Peyer's patch (tissue), 4 donors: ENCODE results near the gene RAB44.

ENCODE experiments used
- CTCF ChIP-seq, 6 experiments: fragments of 450-650 bp in 4 of 6; fragments of 200-600 bp in 2 of 6; sonication (generic) in 1 of 6; IDR thresholded peaks; one replicate each; pipeline ENCODE4 v1.5.1; 2017 to 2019; ENCODE audit warnings: antibody characterized with exemption in 6 of 6, mild to moderate bottlenecking in 3 of 6, moderate library complexity in 1 of 6
- POLR2A ChIP-seq, 2 donors: fragments of 450-650 bp; IDR thresholded peaks; one replicate each; pipeline ENCODE4 v1.5.1; 2017; ENCODE audit warnings: antibody characterized with exemption in 2 of 2, mild to moderate bottlenecking in 2 of 2, moderate library complexity in 2 of 2

- TF ChIP-seq CTCF (IDR thresholded peaks at IDR 0.05) (no peak), POLR2A (IDR thresholded peaks at IDR 0.05) (no peak)
Observed at GRCh38 chr6:36738108-36738507, 40.5 kb downstream of the RAB44 start.
